Kidney (tissue), 14 donors: ENCODE data around the gene FMN2. TPM values are rescaled to one million over a fixed set of nuclear protein-coding genes. Genes with fewer than 3 reads are reported as not detected.

ENCODE experiments used
- DNase-seq, 5 donors: peaks; one replicate each; pipeline ENCODE4 v3.0.0-alpha.2; 2013 to 2020
- FAIRE-seq: peaks from 2 replicates; lab custom pipeline; 2012; peaks lifted over from hg19 to GRCh38; lab: Jason Lieb, UNC
- H3K27ac ChIP-seq, 2 donors: one replicate each; pipeline ENCODE4 v1.7.0; 2013; ENCODE audit warnings: low read depth in 2 of 2, low read length in 2 of 2, inconsistent platforms in 1 of 2
- H3K27me3 ChIP-seq: one replicate; pipeline ENCODE4 v1.7.1; 2013; ENCODE audit warnings: low read length, inconsistent platforms; ENCODE audit not compliant: control insufficient read depth, insufficient read depth
- H3K36me3 ChIP-seq, 3 donors: one replicate each; pipeline versions ENCODE4 v1.7.0 to v1.7.1; 2013; ENCODE audit warnings: low read length in 3 of 3, control low read depth in 1 of 3, inconsistent platforms in 1 of 3; ENCODE audit not compliant: insufficient read depth in 3 of 3, control insufficient read depth in 2 of 3
- H3K4me1 ChIP-seq, 3 donors: one replicate each; pipeline versions ENCODE4 v1.7.0 to v1.7.1; 2013; ENCODE audit warnings: low read length in 3 of 3, inconsistent platforms in 1 of 3, low read depth in 1 of 3; ENCODE audit not compliant: control insufficient read depth in 2 of 3, insufficient read depth in 2 of 3
- H3K4me3 ChIP-seq, 3 donors: one replicate each; pipeline versions ENCODE4 v1.7.0 to v1.8.1; 2013; ENCODE audit warnings: low read length in 3 of 3, control low read depth in 1 of 3, inconsistent platforms in 1 of 3
- H3K9ac ChIP-seq, 3 donors: one replicate each; pipeline versions ENCODE4 v1.7.0 to v1.7.1; 2013; ENCODE audit warnings: low read length in 3 of 3, control low read depth in 1 of 3, inconsistent platforms in 1 of 3
- H3K9me3 ChIP-seq, 3 donors: one replicate each; pipeline versions ENCODE4 v1.7.0 to v1.7.1; 2013; ENCODE audit warnings: low read length in 3 of 3, control low read depth in 1 of 3, inconsistent platforms in 1 of 3; ENCODE audit not compliant: control insufficient read depth in 2 of 3, insufficient read depth in 1 of 3
- CTCF ChIP-seq: IDR thresholded peaks from 3 replicates; pipeline ENCODE4 v1.5.1; 2012; ENCODE audit warnings: mild to moderate bottlenecking, moderate library complexity, borderline replicate concordance; ENCODE audit not compliant: insufficient read depth; ENCODE audit errors: extremely low read depth
- intact Hi-C: fragments of 100-400 bp; cut with DNase I; formaldehyde crosslinking; loops from one replicate; pipeline ENCODE4 v1.11.1; 2022
- polyA plus RNA-seq: library from polyadenylated mRNA; stranded (reverse); fragments of 350-450 nt; fragmentation: Illumina TruSeq; extraction: RNeasy Lipid Tissue Mini Kit (QIAGEN cat#74804); gene quantifications from one replicate; pipeline ENCODE4 v1.2.3, GENCODE V29; 2014; ENCODE audit warnings: low read depth, low replicate concordance; ENCODE audit not compliant: insufficient read depth
- total RNA-seq: library from RNA; stranded (reverse); fragmentation: NEBNext Ultra II Directional; extraction: Animal tissue kit (Norgen Biotek cat#: 25700); gene quantifications from one replicate; pipeline ENCODE4 v1.2.1, GENCODE V29; 2021
- donor health status: control.
- donor health status: control.
- donor health status: control.
- donor health status: control.
- donor health status: control.
- donor health status: DM: yes; HTN: yes; CAD: no.
- donor health status: Normal renal cell carcinoma (clear cell type).

The FMN2 gene
- total and polyA plus RNA-seq, 2 donors from 2014 or later: 0.06 to 3.4 TPM

DNA sequence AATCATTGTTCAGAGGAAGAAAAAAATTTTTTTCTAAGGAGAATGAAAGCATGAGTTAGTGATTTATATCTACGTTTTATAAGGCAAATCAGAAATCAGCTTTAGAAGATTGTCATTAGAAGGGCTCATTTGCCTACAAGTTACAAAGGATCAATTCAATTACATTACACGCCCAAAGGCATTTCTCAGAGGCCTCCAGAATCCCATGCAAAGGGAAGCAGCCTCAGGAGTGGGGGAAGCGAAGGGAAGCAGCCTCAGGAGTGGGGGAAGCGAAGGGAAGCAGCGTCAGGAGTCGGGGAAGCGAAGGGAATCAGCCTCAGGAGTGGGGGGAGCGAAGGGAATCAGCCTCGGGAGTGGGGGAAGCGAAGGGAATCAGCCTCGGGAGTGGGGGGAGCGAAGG, 314.1 kb downstream of the FMN2 start:
- Histone ChIP-seq H3K9ac (no peak overlapping the region), H3K36me3 (no peaks in the 10 kb centered on the region), H3K27me3 (no peaks in the 10 kb centered on the region), H3K27ac (no peak overlapping the region), H3K4me1 (no peaks in the 10 kb centered on the region), H3K4me3 (no peak overlapping the region), H3K9me3 (no peaks in the 10 kb centered on the region)
- DNase-seq (no peak), FAIRE-seq (no peak)
- intact Hi-C loops: no loop called here
- TF ChIP-seq CTCF: no peak

DNA sequence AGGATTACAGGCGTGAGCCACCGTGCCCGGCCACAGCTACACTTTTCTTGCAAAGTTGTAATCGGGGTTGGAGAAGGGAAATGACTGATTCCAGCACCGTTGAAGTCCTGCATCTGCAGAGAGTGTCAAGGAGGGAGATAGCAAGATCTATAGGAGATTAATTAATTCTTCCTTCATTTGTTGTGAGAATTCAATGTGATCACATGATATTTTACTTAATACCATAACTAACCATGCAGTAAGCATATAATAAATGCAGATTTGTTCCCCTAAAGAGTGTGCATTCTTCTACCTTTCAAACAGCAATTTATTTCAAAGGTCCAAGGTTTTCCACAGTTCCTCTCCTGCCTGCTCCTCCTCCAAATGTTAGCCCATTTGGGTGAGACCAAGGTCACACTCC, 315.7 kb downstream of the FMN2 start:
- H3K27ac ChIP-seq: no peak overlapping the region
- H3K27me3 ChIP-seq: no peaks in the 10 kb centered on the region
- no peak overlapping the region for H3K4me3 ChIP-seq
- no peaks in the 10 kb centered on the region for H3K36me3 ChIP-seq
- intact Hi-C loops: no loop called here
- no peak overlapping the region for H3K9ac ChIP-seq
- no peaks in the 10 kb centered on the region for H3K9me3 ChIP-seq
- no peak for FAIRE-seq
- DNase-seq: no peak
- H3K4me1 ChIP-seq: no peaks in the 10 kb centered on the region
- no peak for TF ChIP-seq CTCF

- Histone ChIP-seq H3K27me3 (no peaks in the 10 kb centered on the region), H3K4me3 (no peak overlapping the region), H3K27ac (no peak overlapping the region), H3K4me1 (no peaks in the 10 kb centered on the region), H3K9me3 (no peaks in the 10 kb centered on the region), H3K9ac (no peak overlapping the region), H3K36me3 (no peaks in the 10 kb centered on the region)
- TF ChIP-seq CTCF: no peak
- intact Hi-C loops: no loop called here
- FAIRE-seq: no peak
- no peak for DNase-seq
Observed at GRCh38 chr1:240409615-240410014, 317.9 kb downstream of the FMN2 start.

DNA sequence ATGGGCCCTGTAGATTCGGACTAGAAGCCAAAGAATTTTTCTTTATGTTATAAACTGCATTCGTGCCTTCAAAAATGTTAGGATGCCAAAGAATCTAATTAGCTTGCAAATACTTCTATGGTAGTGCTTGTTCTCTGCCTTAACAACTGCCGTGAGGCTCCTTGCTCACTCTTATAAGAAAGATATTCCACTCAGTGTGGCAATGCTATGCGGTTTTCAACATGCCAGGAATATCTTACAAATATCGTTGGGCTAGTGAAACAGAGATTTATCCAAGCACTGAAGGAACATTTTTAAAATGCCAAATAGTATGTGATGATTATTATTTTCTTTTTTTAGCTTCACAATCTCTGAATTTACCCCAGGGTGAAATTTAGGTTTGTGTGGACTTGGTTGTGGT, 322.0 kb downstream of the FMN2 start:
- Histone ChIP-seq H3K9ac (no peak overlapping the region), H3K4me1 (no peaks in the 10 kb centered on the region), H3K9me3 (no peaks in the 10 kb centered on the region), H3K27me3 (no peaks in the 10 kb centered on the region), H3K36me3 (no peaks in the 10 kb centered on the region), H3K27ac (no peak overlapping the region), H3K4me3 (no peak overlapping the region)
- no peak for FAIRE-seq
- no peak for DNase-seq
- intact Hi-C loops: no loop called here
- no peak for TF ChIP-seq CTCF
